ENCODE results near the gene CHST13.
"Not testable (repeated sequence)": the region's sequence is repeated elsewhere in the genome, so short reads cannot be mapped to it uniquely, and the experiment has no call there.

The CHST13 gene

GRCh38 chr3:126528800-126529541, 5.0 kb downstream of the CHST13 start:
- ChIA-PET CTCF (no interaction called here), POLR2A (interaction anchor here (0.7 kb wide), 1 partner anchor 48 kb away, joined by 3 read pairs; no protein-coding TSS in a partner anchor)
- no peak for DNase-seq (ENCODE audit: extremely low spot score)
- no peak for TF ChIP-seq HDGF (IDR thresholded peaks at IDR 0.05; ENCODE audit: borderline replicate concordance)

DNA sequence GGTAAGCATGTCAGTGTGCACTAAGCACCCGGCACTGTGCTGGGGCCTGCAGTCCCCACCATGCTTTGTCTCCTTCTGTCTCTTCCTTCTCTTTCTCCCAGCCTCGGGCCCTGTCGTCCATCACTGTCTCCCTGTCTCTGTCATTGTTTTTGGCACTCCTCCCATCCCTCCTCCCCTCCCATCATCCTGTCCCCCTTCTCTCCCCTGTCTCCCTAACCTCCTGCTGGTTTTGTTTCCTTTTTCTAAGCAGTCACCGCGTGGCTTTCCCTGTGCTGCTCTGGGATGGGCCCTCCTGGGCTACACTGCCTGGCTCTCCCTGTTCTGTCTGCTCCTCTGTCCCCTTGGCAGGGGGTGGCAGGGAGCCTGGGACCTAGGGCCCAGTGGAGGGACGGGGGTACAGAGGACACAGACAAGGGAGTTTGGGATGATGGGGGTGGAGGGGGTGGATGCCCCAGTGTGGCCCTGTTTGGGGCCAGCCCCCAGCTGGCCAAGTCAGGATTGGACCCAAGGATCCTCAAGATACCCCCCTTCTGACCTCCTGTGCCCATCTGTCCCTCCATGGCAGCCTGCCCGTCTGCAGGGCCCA, 5.7 kb downstream of the CHST13 start:
- no peak for DNase-seq (ENCODE audit: extremely low spot score)
- no peak for TF ChIP-seq L3MBTL2 (conservative IDR thresholded peaks at IDR 0.05)
- no peak for TF ChIP-seq FOXA1 (IDR thresholded peaks at IDR 0.05)
- no peak for TF ChIP-seq TARDBP (IDR thresholded peaks at IDR 0.05)
- no peak for TF ChIP-seq CTBP1 (IDR thresholded peaks at IDR 0.05; ENCODE audit: borderline replicate concordance)
- no peak for TF ChIP-seq ARNT (IDR thresholded peaks at IDR 0.05)
- no peak for TF ChIP-seq SUZ12 (IDR thresholded peaks at IDR 0.05)
- no peak for TF ChIP-seq LEF1 (IDR thresholded peaks at IDR 0.05; ENCODE audit: borderline replicate concordance)
- TF ChIP-seq FOXK2 (IDR thresholded peaks at IDR 0.05) = no peak
- TF ChIP-seq SP1 (IDR thresholded peaks at IDR 0.05) = no peak
- TF ChIP-seq PKNOX1 (IDR thresholded peaks at IDR 0.05) = no peak
- TF ChIP-seq ZNF384 (IDR thresholded peaks at IDR 0.05) = no peak
- TF ChIP-seq BHLHE40 (IDR thresholded peaks at IDR 0.05; ENCODE audit: borderline replicate concordance) = no peak
- no peak for TF ChIP-seq HDGF (IDR thresholded peaks at IDR 0.05; ENCODE audit: borderline replicate concordance)
- ChIA-PET POLR2A (no interaction called here), CTCF (no interaction called here)

- ChIA-PET CTCF (no interaction called here), POLR2A (no interaction called here)
- DNase-seq (ENCODE audit: extremely low spot score) = no peak
- TF ChIP-seq LEF1 (IDR thresholded peaks at IDR 0.05; ENCODE audit: borderline replicate concordance) (no peak), ELF4 (IDR thresholded peaks at IDR 0.05) (no peak), TARDBP (IDR thresholded peaks at IDR 0.05) (no peak), CTBP1 (IDR thresholded peaks at IDR 0.05; ENCODE audit: borderline replicate concordance) (no peak), FOXA1 (IDR thresholded peaks at IDR 0.05) (no peak), SP1 (IDR thresholded peaks at IDR 0.05) (no peak), SUZ12 (IDR thresholded peaks at IDR 0.05) (no peak), FOXM1 (IDR thresholded peaks at IDR 0.05; ENCODE audit: borderline replicate concordance) (no peak), PKNOX1 (IDR thresholded peaks at IDR 0.05) (no peak), HDGF (IDR thresholded peaks at IDR 0.05; ENCODE audit: borderline replicate concordance) (no peak), FOXK2 (IDR thresholded peaks at IDR 0.05) (no peak), ARNT (IDR thresholded peaks at IDR 0.05) (no peak), NFRKB (IDR thresholded peaks at IDR 0.05) (no peak), BHLHE40 (IDR thresholded peaks at IDR 0.05; ENCODE audit: borderline replicate concordance) (no peak), ZNF384 (IDR thresholded peaks at IDR 0.05) (no peak), L3MBTL2 (conservative IDR thresholded peaks at IDR 0.05) (no peak)
Observed at GRCh38 chr3:126530171-126531050, 6.5 kb downstream of the CHST13 start.

GRCh38 chr3:126531051-126531330, 7.0 kb downstream of the CHST13 start:
- TF ChIP-seq FOXM1 (IDR thresholded peaks at IDR 0.05; ENCODE audit: borderline replicate concordance) (no peak), L3MBTL2 (conservative IDR thresholded peaks at IDR 0.05) (no peak), NFRKB (IDR thresholded peaks at IDR 0.05) (no peak), FOXK2 (IDR thresholded peaks at IDR 0.05) (no peak), ZNF384 (IDR thresholded peaks at IDR 0.05) (no peak), FOXA1 (IDR thresholded peaks at IDR 0.05) (no peak), ARNT (IDR thresholded peaks at IDR 0.05) (no peak), SP1 (IDR thresholded peaks at IDR 0.05) (no peak), ELF4 (IDR thresholded peaks at IDR 0.05) (no peak)
- DNase-seq (ENCODE audit: extremely low spot score) = no peak
- POLR2A ChIA-PET = no interaction called here
- CTCF ChIA-PET = no interaction called here

GRCh38 chr3:126533506-126533905, 9.6 kb downstream of the CHST13 start:
- ChIA-PET CTCF (interaction anchor here (1.1 kb wide), 1 partner anchor 10 kb away, joined by 3 read pairs; no protein-coding TSS in a partner anchor), POLR2A (no interaction called here)
- TF ChIP-seq ELF4 (IDR thresholded peaks at IDR 0.05) (no peak), CTBP1 (IDR thresholded peaks at IDR 0.05; ENCODE audit: borderline replicate concordance) (no peak), BHLHE40 (IDR thresholded peaks at IDR 0.05; ENCODE audit: borderline replicate concordance) (no peak)
- no peak for DNase-seq (ENCODE audit: extremely low spot score)

DNA sequence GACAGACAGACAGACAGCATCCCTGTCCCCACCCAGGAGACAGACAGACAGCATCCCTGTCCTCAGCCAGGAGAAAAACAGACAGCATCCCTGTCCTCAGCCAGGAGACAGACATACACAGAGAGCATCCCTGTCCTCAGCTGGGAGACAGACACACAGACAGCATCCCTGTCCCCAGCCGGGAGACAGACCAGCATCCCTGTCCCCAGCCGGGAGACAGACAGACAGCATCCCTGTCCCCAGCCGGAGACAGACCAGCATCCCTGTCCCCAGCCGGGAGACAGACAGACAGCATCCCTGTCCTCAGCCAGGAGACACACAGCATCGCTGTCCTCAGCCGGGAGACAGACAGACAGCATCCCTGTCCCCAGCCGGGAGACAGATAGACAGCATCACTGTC, 10.8 kb downstream of the CHST13 start:
- CTCF ChIA-PET; DNase-seq (ENCODE audit: extremely low spot score); POLR2A ChIA-PET: not testable (repeated sequence)

DNA sequence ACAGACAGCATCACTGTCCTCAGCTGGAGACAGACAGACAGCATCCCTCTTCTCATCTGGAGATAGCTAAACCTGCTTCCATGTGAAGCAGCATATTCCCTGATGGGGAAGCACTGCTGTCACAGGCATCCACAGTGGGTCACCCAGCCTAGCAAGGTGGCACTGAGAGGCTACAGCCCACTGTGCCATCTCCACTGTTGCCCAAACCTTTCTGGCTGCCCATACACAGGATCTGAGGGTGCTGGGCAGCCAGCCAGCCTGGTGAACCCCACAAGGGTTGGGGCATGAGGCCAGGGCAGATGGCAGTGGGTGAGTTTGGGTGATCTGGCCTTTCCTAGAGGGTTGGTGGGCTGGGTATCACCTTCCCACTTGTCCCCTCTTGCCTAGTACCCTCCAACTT, 11.7 kb downstream of the CHST13 start:
- ChIA-PET CTCF (no interaction called here), POLR2A (no interaction called here)
- no peak for TF ChIP-seq NFRKB (IDR thresholded peaks at IDR 0.05)
- TF ChIP-seq TARDBP (IDR thresholded peaks at IDR 0.05) = no peak
- no peak for TF ChIP-seq FOXA1 (IDR thresholded peaks at IDR 0.05)
- TF ChIP-seq PKNOX1 (IDR thresholded peaks at IDR 0.05) = no peak
- TF ChIP-seq LEF1 (IDR thresholded peaks at IDR 0.05; ENCODE audit: borderline replicate concordance) = no peak
- no peak for TF ChIP-seq HDGF (IDR thresholded peaks at IDR 0.05; ENCODE audit: borderline replicate concordance)
- TF ChIP-seq L3MBTL2 (conservative IDR thresholded peaks at IDR 0.05) = no peak
- TF ChIP-seq FOXK2 (IDR thresholded peaks at IDR 0.05) = no peak
- no peak for TF ChIP-seq BHLHE40 (IDR thresholded peaks at IDR 0.05; ENCODE audit: borderline replicate concordance)
- TF ChIP-seq FOXM1 (IDR thresholded peaks at IDR 0.05; ENCODE audit: borderline replicate concordance) = no peak
- no peak for TF ChIP-seq SUZ12 (IDR thresholded peaks at IDR 0.05)
- TF ChIP-seq ELF4 (IDR thresholded peaks at IDR 0.05) = no peak
- TF ChIP-seq ZNF384 (IDR thresholded peaks at IDR 0.05) = no peak
- TF ChIP-seq ARNT (IDR thresholded peaks at IDR 0.05) = no peak
- TF ChIP-seq SP1 (IDR thresholded peaks at IDR 0.05) = no peak
- no peak for TF ChIP-seq CTBP1 (IDR thresholded peaks at IDR 0.05; ENCODE audit: borderline replicate concordance)
- no peak for DNase-seq (ENCODE audit: extremely low spot score)

Data from HEK293T (cell line).